GM21825 (cell line): ENCODE measurements around the gene IKBKE.

Experiments used
- ATAC-seq: cut with Tn5 transposase; IDR thresholded peaks from one replicate; pipeline ENCODE4 v1.9.1; 2021; ENCODE audit warnings: mild to moderate bottlenecking, moderate library complexity; ENCODE audit not compliant: unreplicated experiment

IKBKE gene

DNA sequence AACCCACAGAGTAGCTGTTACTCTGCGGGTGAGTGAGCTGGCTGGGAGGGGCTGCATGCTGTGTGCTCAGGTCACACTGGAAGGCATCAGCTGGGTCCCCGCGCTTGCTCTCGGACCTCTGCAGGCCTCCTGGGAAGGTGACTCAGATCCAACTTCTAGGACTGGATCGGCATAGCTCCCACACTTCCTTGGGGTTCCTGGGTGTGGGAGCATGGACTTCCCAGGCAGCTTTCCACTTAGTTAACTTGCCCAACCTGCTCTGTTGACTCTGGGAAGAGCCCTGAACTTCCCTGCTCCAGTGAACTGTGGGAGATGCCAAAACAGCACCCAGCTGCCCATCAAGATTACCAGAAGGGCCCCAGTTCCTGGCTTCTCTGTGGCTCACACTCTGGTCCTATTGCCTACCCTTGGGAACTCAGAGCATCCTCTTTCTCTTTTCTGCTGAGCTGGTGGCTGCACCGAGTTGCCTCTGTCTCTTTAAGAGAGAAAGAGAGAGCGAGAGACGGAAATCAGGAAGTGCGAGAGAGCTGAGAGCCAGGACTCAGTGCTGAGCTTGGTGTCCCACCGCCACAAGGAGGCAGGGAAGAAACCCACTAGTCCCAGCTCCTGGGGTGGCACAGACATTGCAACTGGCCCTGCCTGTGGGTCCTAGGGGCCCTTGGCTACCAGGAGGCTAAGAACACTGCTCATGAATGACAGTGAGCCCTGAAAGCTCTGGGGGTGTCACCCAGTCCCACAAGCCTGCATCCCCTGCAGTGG, at the start of gene IKBKE:
Gene IKBKE, plus strand, starts transcription at position 544 of the 759 bp plus-strand sequence. CDS start 2,752 bp downstream, outside the sequence.
- peak; percentile 57 for ATAC-seq

DNA sequence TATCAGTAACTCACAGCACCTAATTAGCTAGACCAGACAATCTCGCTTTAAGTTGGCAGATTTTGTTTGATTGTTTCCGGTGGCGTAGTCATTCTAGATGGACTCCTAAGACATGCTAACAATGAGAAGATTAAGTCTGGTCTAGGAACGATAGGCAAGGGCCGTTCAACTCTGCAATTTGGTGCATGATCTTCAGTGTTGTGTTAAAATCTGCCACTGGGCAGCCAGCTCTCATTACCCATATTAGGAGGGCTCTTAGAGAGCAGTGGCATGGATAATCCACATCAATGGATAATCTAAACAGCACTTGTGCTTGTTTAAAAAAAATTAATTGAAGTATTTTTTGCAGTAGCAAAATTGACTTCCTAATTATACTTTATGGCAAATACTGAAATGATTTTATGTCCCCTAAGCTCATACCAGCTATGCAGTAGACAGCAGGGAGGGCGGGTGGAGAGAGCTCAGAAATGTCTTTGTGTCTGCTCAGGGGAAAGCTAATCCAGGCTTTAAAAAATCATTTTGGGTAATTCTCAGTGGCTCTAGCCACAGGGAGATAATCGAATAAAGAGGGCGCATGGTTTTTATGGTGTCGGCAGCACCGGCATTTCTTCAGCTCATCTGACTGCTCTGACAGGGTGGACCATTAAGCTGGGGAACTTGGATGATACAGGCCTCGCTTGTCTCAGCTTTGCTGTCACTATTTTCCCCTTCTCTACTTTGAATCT, 48.5 kb upstream of the IKBKE start:
- no peak for ATAC-seq

GRCh38 chr1:206422525-206422924, 47.8 kb upstream of the IKBKE start:
- no peak for ATAC-seq

- no peak for ATAC-seq
These were observed 43.0 kb upstream of the IKBKE start for GRCh38 chr1:206427291-206427690.

DNA sequence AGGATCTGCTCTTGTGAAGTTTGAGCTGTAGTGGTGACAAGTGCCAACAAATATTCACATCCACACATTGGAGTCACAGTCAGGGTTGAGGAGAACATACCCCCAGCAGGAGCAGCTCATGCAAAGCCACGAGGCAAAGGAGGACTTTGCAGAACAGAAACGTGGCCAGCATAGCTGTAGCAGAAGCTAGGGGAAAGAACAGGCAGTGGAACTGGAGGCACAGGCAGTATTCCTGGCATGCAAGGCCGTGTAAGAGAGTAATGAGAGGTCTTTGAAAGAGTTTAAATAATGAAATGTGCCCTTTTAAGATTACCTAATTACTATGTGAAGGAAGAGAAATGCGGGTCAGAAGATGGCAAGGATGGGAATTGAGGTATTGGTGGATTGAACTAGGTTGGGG, 40.9 kb upstream of the IKBKE start:
- ATAC-seq: no peak

DNA sequence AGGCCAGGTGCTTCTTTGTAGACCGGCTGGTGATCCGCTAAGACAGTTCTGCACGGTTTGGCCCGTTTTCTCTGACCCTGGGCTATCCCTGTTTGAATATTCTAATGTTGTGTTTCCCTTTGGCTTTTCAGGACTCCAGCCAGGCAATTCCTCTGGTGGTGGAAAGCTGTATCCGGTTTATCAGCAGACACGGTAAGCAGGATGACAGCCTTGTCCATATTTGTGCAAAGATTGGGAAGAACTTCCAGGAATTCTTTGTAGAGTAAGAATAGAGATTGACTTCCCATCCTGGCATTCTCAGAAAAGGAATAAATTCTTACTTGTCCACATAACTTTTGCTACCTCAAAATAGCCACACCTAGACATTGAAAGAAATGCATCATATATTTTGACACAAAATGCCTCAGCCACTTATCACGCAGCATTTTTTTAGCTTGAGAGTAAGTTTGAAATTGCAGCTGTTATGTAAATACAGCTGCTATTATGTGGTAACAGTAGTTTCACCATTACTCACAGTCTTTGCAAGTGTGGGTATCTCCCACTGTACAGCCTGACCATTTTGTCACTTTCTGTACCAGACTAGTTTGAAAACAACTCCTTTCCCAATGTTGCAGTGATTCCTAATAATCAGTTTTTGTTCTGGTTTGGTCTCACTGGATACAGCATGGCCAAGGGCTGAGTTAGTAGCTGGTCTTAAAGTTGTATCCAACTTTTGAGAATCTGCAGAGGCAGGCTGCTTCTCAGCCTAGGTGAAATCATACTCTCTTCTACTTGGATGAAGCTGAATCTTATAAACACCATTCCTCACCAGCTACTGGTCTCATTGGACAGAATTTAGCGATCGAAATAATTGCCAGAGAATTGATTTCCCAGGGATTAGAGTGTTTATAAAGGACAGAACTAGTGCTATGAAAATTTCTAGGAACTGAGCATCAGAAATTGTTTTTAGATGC, 40.0 kb upstream of the IKBKE start:
- peak; percentile 93 for ATAC-seq

DNA sequence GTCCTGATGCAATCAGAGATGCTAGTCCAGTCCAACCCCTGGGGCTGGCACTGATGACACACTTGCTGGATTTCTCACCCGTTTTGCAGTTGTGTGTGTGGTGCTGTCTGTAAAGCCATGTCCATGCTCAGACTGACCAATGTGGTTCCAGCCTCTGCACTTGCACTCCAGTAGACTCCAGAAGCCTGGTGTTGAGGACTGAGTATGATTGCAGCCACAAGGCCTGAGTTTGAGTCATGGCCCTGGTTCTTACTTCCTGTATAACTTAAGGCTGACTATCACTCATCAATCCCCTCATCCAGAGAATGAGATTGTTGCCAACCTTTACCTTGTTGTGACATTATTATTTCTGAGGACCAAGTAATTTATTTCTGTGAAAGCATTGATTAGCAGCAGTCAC, 34.8 kb upstream of the IKBKE start:
- ATAC-seq: no peak

DNA sequence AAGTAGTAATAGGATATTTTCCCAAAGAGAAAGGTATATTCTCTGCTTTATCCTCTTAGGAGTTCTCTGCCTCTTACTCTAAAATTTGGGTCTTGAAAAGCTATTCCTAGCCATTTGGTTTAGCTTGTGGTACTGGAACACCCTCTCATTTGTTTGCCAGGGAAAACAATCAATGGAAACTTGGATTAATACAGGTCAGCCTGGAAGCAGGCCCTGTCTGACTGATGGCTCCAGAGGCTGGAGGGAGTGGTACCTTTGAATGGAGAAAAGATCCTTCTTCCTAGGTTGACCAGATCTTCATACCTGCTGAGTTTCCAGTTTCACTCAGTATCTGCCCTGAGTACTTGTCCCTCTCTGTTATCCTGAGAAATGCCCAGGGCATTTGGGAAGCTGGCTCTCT, 31.7 kb upstream of the IKBKE start:
- no peak for ATAC-seq

- ATAC-seq: no peak
These were observed 31.1 kb upstream of the IKBKE start for GRCh38 chr1:206439205-206439604.

DNA sequence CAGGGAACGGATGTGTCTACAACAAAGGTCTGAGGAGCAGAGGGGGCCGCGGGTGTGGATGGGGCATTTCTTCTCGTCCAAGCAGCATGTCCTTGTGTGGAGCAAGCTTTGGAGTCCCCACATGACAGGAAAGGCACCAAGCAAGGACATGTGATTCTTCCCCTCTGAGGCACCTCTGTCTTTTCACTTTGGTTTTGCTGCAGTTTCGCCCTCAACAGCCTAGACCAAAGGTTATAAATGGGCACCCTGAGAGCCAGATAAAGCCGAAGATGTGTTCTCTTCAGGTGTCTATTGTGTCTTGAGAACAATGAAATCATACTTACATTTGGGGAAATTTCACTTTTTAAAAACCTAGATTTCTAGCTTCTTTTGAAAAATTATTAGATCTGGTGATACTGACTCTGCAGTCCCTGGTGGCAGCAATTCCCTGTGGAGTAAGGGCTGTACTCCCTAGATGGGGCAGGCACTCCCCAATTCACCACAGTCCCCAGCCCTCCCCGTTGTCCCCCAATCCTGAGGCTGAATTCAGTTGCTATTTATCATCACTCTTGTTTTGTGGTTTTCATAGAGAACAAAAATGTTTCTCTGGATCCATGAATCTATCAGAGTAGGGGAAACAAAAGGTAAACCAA, 28.8 kb upstream of the IKBKE start:
- no peak for ATAC-seq

GRCh38 chr1:206442101-206442500, 28.2 kb upstream of the IKBKE start:
- ATAC-seq: no peak

DNA sequence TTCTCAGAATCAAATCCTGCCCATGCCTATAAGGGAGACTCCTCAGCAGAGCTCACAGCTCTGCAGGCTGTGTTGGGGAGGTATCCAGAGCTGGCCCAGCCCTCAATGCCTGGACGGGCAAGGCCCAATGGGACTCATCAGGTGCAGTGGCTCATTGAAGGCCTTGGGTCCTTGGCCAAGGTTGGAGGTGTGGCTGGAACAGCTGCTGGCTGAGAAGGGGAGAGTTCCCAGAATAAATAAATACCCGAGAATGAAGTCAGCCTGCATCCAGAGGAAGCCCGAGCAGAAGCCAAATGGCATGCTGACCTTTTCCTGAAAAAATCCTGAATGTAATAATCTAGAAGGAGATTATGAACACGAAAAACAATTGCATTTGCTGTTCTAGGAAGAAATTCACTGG, 25.2 kb upstream of the IKBKE start:
- ATAC-seq: no peak

DNA sequence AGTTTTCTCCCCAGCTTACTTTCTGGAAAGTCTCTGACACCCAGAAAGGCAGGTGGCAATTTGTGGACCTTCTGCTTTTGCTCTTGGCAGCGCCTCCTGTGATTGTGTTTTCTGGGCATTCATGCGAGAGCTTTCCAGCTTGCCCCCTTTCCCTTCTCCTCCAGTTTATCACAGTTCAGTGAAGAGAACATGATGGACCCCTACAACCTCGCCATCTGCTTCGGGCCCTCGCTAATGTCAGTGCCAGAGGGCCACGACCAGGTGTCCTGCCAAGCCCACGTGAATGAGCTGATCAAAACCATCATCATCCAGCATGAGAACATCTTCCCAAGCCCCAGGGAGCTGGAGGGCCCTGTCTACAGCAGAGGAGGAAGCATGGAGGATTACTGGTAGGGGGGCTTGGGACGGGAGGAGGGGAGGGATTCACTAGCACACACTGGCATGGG, 24.3 kb upstream of the IKBKE start:
- no peak for ATAC-seq

DNA sequence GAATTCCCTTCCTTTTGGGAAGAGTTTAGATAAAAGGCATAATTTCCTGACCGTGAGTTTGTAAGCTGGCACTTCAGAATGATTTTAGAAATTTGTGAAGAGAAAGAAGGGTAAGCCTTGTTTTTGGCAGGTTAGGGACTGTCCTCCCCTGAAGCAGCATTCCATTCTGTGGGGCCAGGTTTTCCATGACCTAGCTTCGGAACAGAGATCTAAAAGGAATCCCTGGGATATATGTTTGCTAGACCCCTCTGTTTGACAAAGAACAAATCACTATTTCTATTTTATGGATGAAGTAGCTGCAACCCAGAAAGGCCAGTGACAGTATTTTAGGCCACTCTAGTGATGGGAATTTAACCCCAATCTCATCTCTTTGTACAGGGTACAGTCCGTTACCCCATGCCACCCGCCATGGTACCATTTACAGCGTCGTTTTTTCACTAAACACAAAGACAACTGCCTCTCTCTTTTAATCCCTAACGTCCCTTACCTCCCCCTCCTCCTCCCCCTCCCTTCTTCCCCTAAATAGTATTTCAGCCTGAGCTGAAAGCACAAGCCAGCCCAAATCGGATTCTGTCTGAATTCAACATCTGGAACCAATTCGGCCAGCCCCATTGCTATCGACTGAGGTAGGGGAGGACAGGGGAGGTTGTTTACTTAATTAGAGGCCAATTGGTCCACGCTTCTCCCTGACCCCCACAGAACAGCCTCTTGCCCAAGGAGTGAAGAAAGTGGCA, 23.4 kb upstream of the IKBKE start:
- no peak for ATAC-seq

DNA sequence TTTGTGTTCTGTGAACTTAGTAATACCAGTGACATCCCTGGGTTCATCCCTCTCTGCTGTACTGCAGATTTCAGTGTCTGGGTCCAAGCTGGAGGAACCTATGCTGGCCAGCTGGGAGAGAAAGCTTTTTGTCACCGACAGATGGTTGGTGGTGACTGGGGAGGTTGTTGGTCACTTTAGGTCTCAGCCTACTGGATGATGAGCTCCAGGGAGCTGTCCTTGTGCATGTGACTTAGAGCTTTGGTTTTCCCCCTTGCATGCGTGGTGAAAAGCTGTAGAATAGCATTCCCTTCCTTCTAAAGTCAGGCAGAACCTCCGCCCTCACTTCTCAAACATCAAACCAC, 22.9 kb upstream of the IKBKE start:
- ATAC-seq: no peak

GRCh38 chr1:206447792-206448191, 22.5 kb upstream of the IKBKE start:
- ATAC-seq: no peak

GRCh38 chr1:206448471-206448870, 21.8 kb upstream of the IKBKE start:
- no peak for ATAC-seq

DNA sequence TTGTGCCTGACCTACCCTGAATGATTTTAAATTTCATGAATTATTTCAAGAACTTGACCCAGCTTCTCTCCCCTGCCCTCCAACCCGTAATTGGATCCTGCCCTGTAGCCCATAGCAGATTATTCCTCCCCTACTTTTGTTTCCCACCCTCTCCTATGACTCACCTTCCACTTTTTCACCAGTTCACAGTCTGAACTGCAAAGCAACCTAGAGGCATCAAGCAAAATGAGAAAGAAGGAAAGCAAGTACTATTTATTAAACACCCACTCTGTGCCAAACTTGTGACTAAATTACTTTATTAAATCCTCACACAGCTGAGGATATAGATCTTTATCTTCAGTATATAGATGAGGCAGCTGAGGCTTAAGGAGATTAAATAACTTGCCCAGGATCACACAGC, 20.7 kb upstream of the IKBKE start:
- ATAC-seq: no peak

DNA sequence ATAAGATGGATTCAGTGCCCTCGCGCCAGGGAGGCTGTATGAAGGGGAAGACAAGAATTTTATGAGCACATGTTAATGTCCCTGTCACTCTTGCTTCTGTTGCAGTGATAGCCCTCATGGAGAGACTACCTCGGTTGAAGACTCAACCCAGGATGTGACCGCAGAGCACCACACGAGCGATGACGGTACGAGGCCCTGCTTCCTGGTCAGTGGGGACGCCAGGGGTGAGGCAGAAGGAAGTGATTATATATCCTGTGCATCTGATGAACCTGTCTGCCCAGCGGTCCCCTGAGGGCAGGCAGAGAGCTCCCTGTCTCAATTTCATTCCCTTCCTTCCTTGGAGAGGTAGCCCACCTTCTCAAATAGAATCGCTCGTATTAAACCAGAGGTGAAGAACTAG, 20.0 kb upstream of the IKBKE start:
- no peak for ATAC-seq

- ATAC-seq: no peak
These were observed 19.1 kb upstream of the IKBKE start for GRCh38 chr1:206451134-206451686.
